ENCODE measurements around the gene GABBR1. TPM values are rescaled to one million over a fixed set of nuclear protein-coding genes. Genes with fewer than 3 reads are reported as not detected.
"Not testable (repeated sequence)": the region's sequence is repeated elsewhere in the genome, so short reads cannot be mapped to it uniquely, and the experiment has no call there.

Gene GABBR1
- total RNA-seq, 1 experiment from 2014 or later, result 146 TPM

- Histone ChIP-seq H2BK5ac (ENCODE audit: insufficient read length, low read length) (no peak overlapping the region), H3K4me1 (ENCODE audit: insufficient read depth, low read length) (peaks cover 30% of the 10 kb centered on the region), H3T11ph (ENCODE audit: low read length) (no peak overlapping the region), H3K4ac (ENCODE audit: low read depth, low read length) (no peak overlapping the region), H3K9ac (ENCODE audit: extremely low read depth, insufficient read length, low read length) (no peak overlapping the region), H3K4me2 (ENCODE audit: insufficient read depth, insufficient read length, low read length) (no peak overlapping the region), H4K20me1 (ENCODE audit: control insufficient read depth, insufficient read depth, insufficient read length) (no peaks in the 10 kb centered on the region), H3K79me1 (ENCODE audit: insufficient read depth, low read depth, low read length, poor library complexity, severe bottlenecking) (no peaks in the 10 kb centered on the region), H2BK15ac (ENCODE audit: low read depth, low read length) (no peak overlapping the region), H2BK20ac (ENCODE audit: low read depth, low read length, poor library complexity, severe bottlenecking) (no peak overlapping the region), H3K27ac (ENCODE audit: insufficient read length, low read depth, low read length) (peak overlapping the region; percentile 74), H3K18ac (ENCODE audit: insufficient read length, low read depth, low read length) (no peak overlapping the region), H2BK12ac (ENCODE audit: insufficient read length, low read depth, low read length) (no peak overlapping the region), H3K27me3 (ENCODE audit: insufficient read depth, low read length) (no peaks in the 10 kb centered on the region), H3K23ac (ENCODE audit: insufficient read length, low read depth, low read length) (no peak overlapping the region), H3K79me2 (ENCODE audit: insufficient read depth, low read length) (no peaks in the 10 kb centered on the region), H3K9me3 (ENCODE audit: control insufficient read depth, low read depth, low read length) (no peaks in the 10 kb centered on the region), H3K14ac (ENCODE audit: insufficient read depth, low read length) (no peak overlapping the region; the same call in 1 of the 2 replicates), H2BK120ac (ENCODE audit: low read depth, low read length, poor library complexity, severe bottlenecking) (no peak overlapping the region), H2AK5ac (ENCODE audit: insufficient read length, low read length) (no peak overlapping the region), H3K23me2 (ENCODE audit: insufficient read length, low read depth, low read length, poor library complexity, severe bottlenecking) (no peaks in the 10 kb centered on the region), H4K91ac (ENCODE audit: insufficient read length, low read depth, low read length) (no peak overlapping the region), H3K56ac (ENCODE audit: insufficient read length, low read depth, low read length) (no peak overlapping the region), H4K5ac (ENCODE audit: insufficient read length, low read depth, low read length) (no peak overlapping the region), H2AFZ (ENCODE audit: low read length) (no peak overlapping the region), H4K8ac (replicated peaks; ENCODE audit: insufficient read length, low read depth, low read length) (no peak overlapping the region)
- Mint-ChIP-seq H3K4me3 (0 out of 5 replicates have a peak overlapping the region, but pooled peaks of 1 of the 2 experiments have one; percentile 5), H3K9me3 (no peaks in the 10 kb centered on the region), H3K27me3 (ENCODE audit: low read depth) (no peaks in the 10 kb centered on the region), H3K36me3 (ENCODE audit: insufficient read depth in 1 of 3, low read depth in 3 of 3) (no peaks in the 10 kb centered on the region), H3K4me1 (peaks cover 51 to 57% of the 10 kb centered on the region in 2 experiments), H3K27ac (peak overlapping the region; percentile 26 to 92 (median 85))
- DNase-seq, result no peak
- no peak for TF ChIP-seq CTCF (conservative IDR thresholded peaks at IDR 0.05)
- WGBS (ENCODE audit: extremely low coverage, insufficient read length, low lambda C conversion rate), result no CpG with 5 or more reads among the region's 5 CpGs
These were observed 30.5 kb upstream of the GABBR1 start for GRCh38 chr6:29663300-29664042.

- not testable (repeated sequence) for H2AK5ac ChIP-seq (ENCODE audit: insufficient read length, low read length); H3K79me1 ChIP-seq (ENCODE audit: insufficient read depth, low read depth, low read length, poor library complexity, severe bottlenecking); H3K23me2 ChIP-seq (ENCODE audit: insufficient read length, low read depth, low read length, poor library complexity, severe bottlenecking); H4K20me1 ChIP-seq (ENCODE audit: control insufficient read depth, insufficient read depth, insufficient read length); H3K27me3 ChIP-seq (ENCODE audit: insufficient read depth, low read length); H3K36me3 Mint-ChIP-seq (ENCODE audit: insufficient read depth in 1 of 3, low read depth in 3 of 3); H3K9ac ChIP-seq (ENCODE audit: extremely low read depth, insufficient read length, low read length); H3K14ac ChIP-seq (ENCODE audit: insufficient read depth, low read length); H2BK5ac ChIP-seq (ENCODE audit: insufficient read length, low read length); H4K8ac ChIP-seq (replicated peaks; ENCODE audit: insufficient read length, low read depth, low read length); H3K79me2 ChIP-seq (ENCODE audit: insufficient read depth, low read length); H4K5ac ChIP-seq (ENCODE audit: insufficient read length, low read depth, low read length); H4K91ac ChIP-seq (ENCODE audit: insufficient read length, low read depth, low read length); H3K9me3 Mint-ChIP-seq; H3K9me3 ChIP-seq (ENCODE audit: control insufficient read depth, low read depth, low read length); H2BK12ac ChIP-seq (ENCODE audit: insufficient read length, low read depth, low read length); H3K56ac ChIP-seq (ENCODE audit: insufficient read length, low read depth, low read length); H3K23ac ChIP-seq (ENCODE audit: insufficient read length, low read depth, low read length); H3T11ph ChIP-seq (ENCODE audit: low read length); H3K27me3 Mint-ChIP-seq (ENCODE audit: low read depth); H2BK15ac ChIP-seq (ENCODE audit: low read depth, low read length); H2AFZ ChIP-seq (ENCODE audit: low read length)
- DNase-seq, result peak; percentile 80
- peak overlapping the region; percentile 76 for H3K18ac ChIP-seq (ENCODE audit: insufficient read length, low read depth, low read length)
- peak overlapping the region; percentile 64 for H2BK20ac ChIP-seq (ENCODE audit: low read depth, low read length, poor library complexity, severe bottlenecking)
- no CpG with 5 or more reads among the region's 14 CpGs for WGBS (ENCODE audit: extremely low coverage, insufficient read length, low lambda C conversion rate)
- peak overlapping the region; percentile 31 for H3K4me2 ChIP-seq (ENCODE audit: insufficient read depth, insufficient read length, low read length)
- H3K4me3 Mint-ChIP-seq, result peak overlapping the region in 1 of 2 experiments; percentile 68; a peak in 4 of 5 replicates
- H3K27ac Mint-ChIP-seq, result peak overlapping the region; percentile 80 to 100 (median 99)
- H3K4ac ChIP-seq (ENCODE audit: low read depth, low read length), result peak overlapping the region; percentile 48; the same call in 1 of the 2 replicates
- peaks cover 21% of the 10 kb centered on the region for H3K4me1 ChIP-seq (ENCODE audit: insufficient read depth, low read length)
- peak overlapping the region; percentile 85 for H3K27ac ChIP-seq (ENCODE audit: insufficient read length, low read depth, low read length)
- peak overlapping the region; percentile 72 for H2BK120ac ChIP-seq (ENCODE audit: low read depth, low read length, poor library complexity, severe bottlenecking)
- peaks cover 46 to 47% of the 10 kb centered on the region in 2 experiments for H3K4me1 Mint-ChIP-seq
These were observed 28.6 kb upstream of the GABBR1 start for GRCh38 chr6:29661502-29662141.
